Measurements from ENCODE around the gene FSTL3. TPM values are rescaled to one million over a fixed set of nuclear protein-coding genes. Genes with fewer than 3 reads are reported as not detected.

The FSTL3 gene
- total and polyA plus RNA-seq, 2 of the 13 experiments (the other 11 are each of a cell fraction or from before 2014, with no cell fraction given), result 13.5 to 15.6 TPM

- TF ChIP-seq ZBTB7A (CRISPR knock-in tag; IDR thresholded peaks at IDR 0.05) (0 out of 2 replicates have a peak, but pooled peaks have one; percentile 44), ZNF546 (CRISPR knock-in tag; conservative IDR thresholded peaks at IDR 0.05) (no peak), ZNF225 (CRISPR knock-in tag; IDR thresholded peaks at IDR 0.05) (no peak), ZNF136 (CRISPR knock-in tag; IDR thresholded peaks at IDR 0.05; ENCODE audit: low read depth) (no peak), HOXA7 (CRISPR knock-in tag; IDR thresholded peaks at IDR 0.05) (no peak), ZBTB38 (CRISPR knock-in tag; IDR thresholded peaks at IDR 0.05) (peak; percentile 13; the same call in 1 of the 2 replicates), TGIF2 (CRISPR knock-in tag; IDR thresholded peaks at IDR 0.05) (peak; percentile 32; the same call in 1 of the 2 replicates), SOX13 (IDR thresholded peaks at IDR 0.05) (no peak), SOX13 (CRISPR knock-in tag; conservative IDR thresholded peaks at IDR 0.05 in 1 of 2, IDR thresholded peaks at IDR 0.05 in 1 of 2) (peak in 1 of 2 experiments; percentile 34; a peak in 1 of 4 replicates), KDM1A (CRISPR knock-in tag; IDR thresholded peaks at IDR 0.05) (no peak), NFE2L2 (IDR thresholded peaks at IDR 0.05; ENCODE audit: low read length) (no peak), ZSCAN22 (CRISPR knock-in tag; IDR thresholded peaks at IDR 0.05) (no peak), RAD21 (CRISPR knock-in tag; IDR thresholded peaks at IDR 0.05) (peak; percentile 22; the same call in 1 of the 2 replicates)
- TF ChIP-seq, protein P1, sequence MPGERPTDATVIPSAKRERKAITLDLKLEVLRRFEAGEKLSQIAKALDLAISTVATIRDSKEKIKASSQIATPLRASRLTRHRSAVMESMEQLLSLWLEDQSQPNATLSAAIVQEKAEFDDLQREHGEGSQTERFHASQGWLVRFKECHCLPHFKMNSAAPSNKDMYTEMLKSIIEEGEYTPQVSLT (CRISPR knock-in tag; IDR thresholded peaks at IDR 0.05; ENCODE audit: borderline replicate concordance, low read depth), result no peak
- TF ChIP-seq, protein P2, sequence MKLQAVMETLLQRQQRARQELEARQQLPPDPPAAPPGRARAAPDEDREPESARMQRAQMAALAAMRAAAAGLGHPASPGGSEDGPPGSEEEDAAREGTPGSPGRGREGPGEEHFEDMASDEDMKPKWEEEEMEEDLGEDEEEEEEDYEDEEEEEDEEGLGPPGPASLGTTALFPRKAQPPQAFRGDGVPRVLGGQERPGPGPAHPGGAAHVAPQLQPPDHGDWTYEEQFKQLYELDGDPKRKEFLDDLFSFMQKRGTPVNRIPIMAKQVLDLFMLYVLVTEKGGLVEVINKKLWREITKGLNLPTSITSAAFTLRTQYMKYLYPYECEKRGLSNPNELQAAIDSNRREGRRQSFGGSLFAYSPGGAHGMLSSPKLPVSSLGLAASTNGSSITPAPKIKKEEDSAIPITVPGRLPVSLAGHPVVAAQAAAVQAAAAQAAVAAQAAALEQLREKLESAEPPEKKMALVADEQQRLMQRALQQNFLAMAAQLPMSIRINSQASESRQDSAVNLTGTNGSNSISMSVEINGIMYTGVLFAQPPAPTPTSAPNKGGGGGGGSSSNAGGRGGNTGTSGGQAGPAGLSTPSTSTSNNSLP (IDR thresholded peaks at IDR 0.05; ENCODE audit: low read depth, low read length), result no peak
- TF ChIP-seq, protein P3, sequence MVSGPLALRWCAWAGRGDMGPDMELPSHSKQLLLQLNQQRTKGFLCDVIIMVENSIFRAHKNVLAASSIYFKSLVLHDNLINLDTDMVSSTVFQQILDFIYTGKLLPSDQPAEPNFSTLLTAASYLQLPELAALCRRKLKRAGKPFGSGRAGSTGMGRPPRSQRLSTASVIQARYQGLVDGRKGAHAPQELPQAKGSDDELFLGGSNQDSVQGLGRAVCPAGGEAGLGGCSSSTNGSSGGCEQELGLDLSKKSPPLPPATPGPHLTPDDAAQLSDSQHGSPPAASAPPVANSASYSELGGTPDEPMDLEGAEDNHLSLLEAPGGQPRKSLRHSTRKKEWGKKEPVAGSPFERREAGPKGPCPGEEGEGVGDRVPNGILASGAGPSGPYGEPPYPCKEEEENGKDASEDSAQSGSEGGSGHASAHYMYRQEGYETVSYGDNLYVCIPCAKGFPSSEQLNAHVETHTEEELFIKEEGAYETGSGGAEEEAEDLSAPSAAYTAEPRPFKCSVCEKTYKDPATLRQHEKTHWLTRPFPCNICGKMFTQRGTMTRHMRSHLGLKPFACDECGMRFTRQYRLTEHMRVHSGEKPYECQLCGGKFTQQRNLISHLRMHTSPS (CRISPR knock-in tag; IDR thresholded peaks at IDR 0.05; ENCODE audit: low read depth), result 0 out of 2 replicates have a peak, but pooled peaks have one; percentile 22
- TF ChIP-seq, protein P4, sequence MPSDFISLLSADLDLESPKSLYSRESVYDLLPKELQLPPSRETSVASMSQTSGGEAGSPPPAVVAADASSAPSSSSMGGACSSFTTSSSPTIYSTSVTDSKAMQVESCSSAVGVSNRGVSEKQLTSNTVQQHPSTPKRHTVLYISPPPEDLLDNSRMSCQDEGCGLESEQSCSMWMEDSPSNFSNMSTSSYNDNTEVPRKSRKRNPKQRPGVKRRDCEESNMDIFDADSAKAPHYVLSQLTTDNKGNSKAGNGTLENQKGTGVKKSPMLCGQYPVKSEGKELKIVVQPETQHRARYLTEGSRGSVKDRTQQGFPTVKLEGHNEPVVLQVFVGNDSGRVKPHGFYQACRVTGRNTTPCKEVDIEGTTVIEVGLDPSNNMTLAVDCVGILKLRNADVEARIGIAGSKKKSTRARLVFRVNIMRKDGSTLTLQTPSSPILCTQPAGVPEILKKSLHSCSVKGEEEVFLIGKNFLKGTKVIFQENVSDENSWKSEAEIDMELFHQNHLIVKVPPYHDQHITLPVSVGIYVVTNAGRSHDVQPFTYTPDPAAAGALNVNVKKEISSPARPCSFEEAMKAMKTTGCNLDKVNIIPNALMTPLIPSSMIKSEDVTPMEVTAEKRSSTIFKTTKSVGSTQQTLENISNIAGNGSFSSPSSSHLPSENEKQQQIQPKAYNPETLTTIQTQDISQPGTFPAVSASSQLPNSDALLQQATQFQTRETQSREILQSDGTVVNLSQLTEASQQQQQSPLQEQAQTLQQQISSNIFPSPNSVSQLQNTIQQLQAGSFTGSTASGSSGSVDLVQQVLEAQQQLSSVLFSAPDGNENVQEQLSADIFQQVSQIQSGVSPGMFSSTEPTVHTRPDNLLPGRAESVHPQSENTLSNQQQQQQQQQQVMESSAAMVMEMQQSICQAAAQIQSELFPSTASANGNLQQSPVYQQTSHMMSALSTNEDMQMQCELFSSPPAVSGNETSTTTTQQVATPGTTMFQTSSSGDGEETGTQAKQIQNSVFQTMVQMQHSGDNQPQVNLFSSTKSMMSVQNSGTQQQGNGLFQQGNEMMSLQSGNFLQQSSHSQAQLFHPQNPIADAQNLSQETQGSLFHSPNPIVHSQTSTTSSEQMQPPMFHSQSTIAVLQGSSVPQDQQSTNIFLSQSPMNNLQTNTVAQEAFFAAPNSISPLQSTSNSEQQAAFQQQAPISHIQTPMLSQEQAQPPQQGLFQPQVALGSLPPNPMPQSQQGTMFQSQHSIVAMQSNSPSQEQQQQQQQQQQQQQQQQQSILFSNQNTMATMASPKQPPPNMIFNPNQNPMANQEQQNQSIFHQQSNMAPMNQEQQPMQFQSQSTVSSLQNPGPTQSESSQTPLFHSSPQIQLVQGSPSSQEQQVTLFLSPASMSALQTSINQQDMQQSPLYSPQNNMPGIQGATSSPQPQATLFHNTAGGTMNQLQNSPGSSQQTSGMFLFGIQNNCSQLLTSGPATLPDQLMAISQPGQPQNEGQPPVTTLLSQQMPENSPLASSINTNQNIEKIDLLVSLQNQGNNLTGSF (CRISPR knock-in tag; IDR thresholded peaks at IDR 0.05), result no peak
These were observed 27.7 kb downstream of the FSTL3 start (continued) for GRCh38 chr19:703651-704446.

All from HepG2 (cell line).